ENCODE data around the gene RNF208.

Gene RNF208

GRCh38 chr9:137242269-137243203 is 20.5 kb upstream of the RNF208 start:
- Histone ChIP-seq H3K4me3 (ENCODE audit: low read length, poor library complexity, severe bottlenecking) (peak overlapping the region; percentile 94), H2AFZ (ENCODE audit: low read length) (no peak overlapping the region), H3K9ac (ENCODE audit: low read depth, low read length, poor library complexity, severe bottlenecking) (peak overlapping the region; percentile 96), H3K36me3 (ENCODE audit: insufficient read depth, low read length) (peaks cover 21% of the 10 kb centered on the region; the same call in 1 of the 2 replicates), H3K9me2 (replicated peaks; ENCODE audit: low read depth, low read length) (no peaks in the 10 kb centered on the region), H3K79me2 (ENCODE audit: insufficient read depth, low read length) (peaks cover 48% of the 10 kb centered on the region), H3F3A (ENCODE audit: low read depth) (0 out of 2 replicates have a peak, but pooled peaks cover 6% of the 10 kb centered on the region), H3K4me1 (ENCODE audit: insufficient read depth, low read length, poor library complexity, severe bottlenecking) (peaks cover 30% of the 10 kb centered on the region), H3K9me3 (ENCODE audit: insufficient read depth, low read depth, low read length) (no peaks in the 10 kb centered on the region), H4K20me1 (ENCODE audit: insufficient read depth, low read length, poor library complexity, severe bottlenecking) (peaks cover 24% of the 10 kb centered on the region), H3K4me2 (ENCODE audit: low read depth, low read length, poor library complexity, severe bottlenecking) (peak overlapping the region; percentile 95), H3K27me3 (ENCODE audit: insufficient read depth, low read length, poor library complexity, severe bottlenecking) (no peaks in the 10 kb centered on the region)
- TF ChIP-seq EZH2phosphoT487 (IDR thresholded peaks at IDR 0.05; ENCODE audit: borderline replicate concordance): no peak
- TF ChIP-seq, protein P1, sequence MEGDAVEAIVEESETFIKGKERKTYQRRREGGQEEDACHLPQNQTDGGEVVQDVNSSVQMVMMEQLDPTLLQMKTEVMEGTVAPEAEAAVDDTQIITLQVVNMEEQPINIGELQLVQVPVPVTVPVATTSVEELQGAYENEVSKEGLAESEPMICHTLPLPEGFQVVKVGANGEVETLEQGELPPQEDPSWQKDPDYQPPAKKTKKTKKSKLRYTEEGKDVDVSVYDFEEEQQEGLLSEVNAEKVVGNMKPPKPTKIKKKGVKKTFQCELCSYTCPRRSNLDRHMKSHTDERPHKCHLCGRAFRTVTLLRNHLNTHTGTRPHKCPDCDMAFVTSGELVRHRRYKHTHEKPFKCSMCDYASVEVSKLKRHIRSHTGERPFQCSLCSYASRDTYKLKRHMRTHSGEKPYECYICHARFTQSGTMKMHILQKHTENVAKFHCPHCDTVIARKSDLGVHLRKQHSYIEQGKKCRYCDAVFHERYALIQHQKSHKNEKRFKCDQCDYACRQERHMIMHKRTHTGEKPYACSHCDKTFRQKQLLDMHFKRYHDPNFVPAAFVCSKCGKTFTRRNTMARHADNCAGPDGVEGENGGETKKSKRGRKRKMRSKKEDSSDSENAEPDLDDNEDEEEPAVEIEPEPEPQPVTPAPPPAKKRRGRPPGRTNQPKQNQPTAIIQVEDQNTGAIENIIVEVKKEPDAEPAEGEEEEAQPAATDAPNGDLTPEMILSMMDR (conservative IDR thresholded peaks at IDR 0.05; ENCODE audit: low read length): no peak

- peaks cover 51% of the 10 kb centered on the region for H3K79me2 ChIP-seq (ENCODE audit: insufficient read depth, low read length)
- H3F3A ChIP-seq (ENCODE audit: low read depth): 0 out of 2 replicates have a peak, but pooled peaks cover 6% of the 10 kb centered on the region
These were observed 19.6 kb upstream of the RNF208 start for GRCh38 chr9:137241490-137242268.

More at GRCh38 chr9:137241490-137242268, 19.6 kb upstream of the RNF208 start:
- peaks cover 21% of the 10 kb centered on the region; the same call in 1 of the 2 replicates for H3K36me3 ChIP-seq (ENCODE audit: insufficient read depth, low read length)
- no peak for TF ChIP-seq EZH2phosphoT487 (IDR thresholded peaks at IDR 0.05; ENCODE audit: borderline replicate concordance)
- TF ChIP-seq, protein P1 (conservative IDR thresholded peaks at IDR 0.05; ENCODE audit: low read length): no peak
- H3K9me2 ChIP-seq (replicated peaks; ENCODE audit: low read depth, low read length): no peaks in the 10 kb centered on the region
- peak overlapping the region; percentile 95 for H3K4me2 ChIP-seq (ENCODE audit: low read depth, low read length, poor library complexity, severe bottlenecking)
- no peaks in the 10 kb centered on the region for H3K27me3 ChIP-seq (ENCODE audit: insufficient read depth, low read length, poor library complexity, severe bottlenecking)
- peak overlapping the region; percentile 94 for H3K4me3 ChIP-seq (ENCODE audit: low read length, poor library complexity, severe bottlenecking)
- H3K9ac ChIP-seq (ENCODE audit: low read depth, low read length, poor library complexity, severe bottlenecking): peak overlapping the region; percentile 96
- peaks cover 38% of the 10 kb centered on the region for H3K4me1 ChIP-seq (ENCODE audit: insufficient read depth, low read length, poor library complexity, severe bottlenecking)
- peaks cover 24% of the 10 kb centered on the region for H4K20me1 ChIP-seq (ENCODE audit: insufficient read depth, low read length, poor library complexity, severe bottlenecking)
- no peak overlapping the region for H2AFZ ChIP-seq (ENCODE audit: low read length)
- no peaks in the 10 kb centered on the region for H3K9me3 ChIP-seq (ENCODE audit: insufficient read depth, low read depth, low read length)
